ENCODE results near the gene POLE3.

Gene POLE3

GRCh38 chr9:113390192-113390960, 20.1 kb downstream of the POLE3 start:
- TF ChIP-seq EGR1 (IDR thresholded peaks at IDR 0.05) = no peak
- no peak for TF ChIP-seq YY1 (IDR thresholded peaks at IDR 0.05; ENCODE audit: low read depth)
- TF ChIP-seq USF1 (IDR thresholded peaks at IDR 0.05) = no peak
- no peak for TF ChIP-seq TEAD4 (IDR thresholded peaks at IDR 0.05)
- no peak for TF ChIP-seq ZBTB7A (IDR thresholded peaks at IDR 0.05; ENCODE audit: low read depth)
- no peak for TF ChIP-seq TAF1 (IDR thresholded peaks at IDR 0.05; ENCODE audit: low read depth)
- no peak for TF ChIP-seq REST (IDR thresholded peaks at IDR 0.05; ENCODE audit: low read depth)

GRCh38 chr9:113389451-113389850, 21.0 kb downstream of the POLE3 start:
- TF ChIP-seq CEBPB (IDR thresholded peaks at IDR 0.05) (no peak), TAF1 (IDR thresholded peaks at IDR 0.05; ENCODE audit: low read depth) (no peak), NFIC (IDR thresholded peaks at IDR 0.05) (no peak), EP300 (IDR thresholded peaks at IDR 0.05; ENCODE audit: borderline replicate concordance) (no peak), USF1 (IDR thresholded peaks at IDR 0.05) (no peak), MAX (IDR thresholded peaks at IDR 0.05) (no peak), FOXM1 (IDR thresholded peaks at IDR 0.05; ENCODE audit: borderline replicate concordance, low read depth) (no peak), ZBTB7A (IDR thresholded peaks at IDR 0.05; ENCODE audit: low read depth) (no peak), TEAD4 (IDR thresholded peaks at IDR 0.05) (no peak)

GRCh38 chr9:113388833-113389232, 21.6 kb downstream of the POLE3 start:
- no peak for TF ChIP-seq CEBPB (IDR thresholded peaks at IDR 0.05)
- TF ChIP-seq FOXM1 (IDR thresholded peaks at IDR 0.05; ENCODE audit: borderline replicate concordance, low read depth) = no peak
- TF ChIP-seq TEAD4 (IDR thresholded peaks at IDR 0.05) = no peak
- TF ChIP-seq NFIC (IDR thresholded peaks at IDR 0.05) = no peak
- TF ChIP-seq EGR1 (IDR thresholded peaks at IDR 0.05) = no peak
- TF ChIP-seq TAF1 (IDR thresholded peaks at IDR 0.05; ENCODE audit: low read depth) = no peak
- TF ChIP-seq CREB1 (IDR thresholded peaks at IDR 0.05; ENCODE audit: low read depth) = no peak
- no peak for TF ChIP-seq REST (IDR thresholded peaks at IDR 0.05; ENCODE audit: low read depth)
- no peak for TF ChIP-seq EP300 (IDR thresholded peaks at IDR 0.05; ENCODE audit: borderline replicate concordance)
- no peak for TF ChIP-seq ZBTB7A (IDR thresholded peaks at IDR 0.05; ENCODE audit: low read depth)

GRCh38 chr9:113387560-113388230, 22.8 kb downstream of the POLE3 start:
- TF ChIP-seq REST (IDR thresholded peaks at IDR 0.05; ENCODE audit: low read depth) = no peak
- no peak for TF ChIP-seq MAX (IDR thresholded peaks at IDR 0.05)
- no peak for TF ChIP-seq RAD21 (IDR thresholded peaks at IDR 0.05; ENCODE audit: low read depth)
- no peak for TF ChIP-seq USF1 (IDR thresholded peaks at IDR 0.05)
- TF ChIP-seq FOXM1 (IDR thresholded peaks at IDR 0.05; ENCODE audit: borderline replicate concordance, low read depth) = no peak
- TF ChIP-seq EP300 (IDR thresholded peaks at IDR 0.05; ENCODE audit: borderline replicate concordance) = no peak
- TF ChIP-seq TEAD4 (IDR thresholded peaks at IDR 0.05) = no peak
- no peak for TF ChIP-seq CEBPB (IDR thresholded peaks at IDR 0.05)
- TF ChIP-seq CREB1 (IDR thresholded peaks at IDR 0.05; ENCODE audit: low read depth) = no peak
- TF ChIP-seq TAF1 (IDR thresholded peaks at IDR 0.05; ENCODE audit: low read depth) = no peak
- TF ChIP-seq EGR1 (IDR thresholded peaks at IDR 0.05) = no peak
- TF ChIP-seq YY1 (IDR thresholded peaks at IDR 0.05; ENCODE audit: low read depth) = no peak
- no peak for TF ChIP-seq ZBTB7A (IDR thresholded peaks at IDR 0.05; ENCODE audit: low read depth)
- no peak for TF ChIP-seq TCF12 (IDR thresholded peaks at IDR 0.05; ENCODE audit: low read depth)
- no peak for TF ChIP-seq NFIC (IDR thresholded peaks at IDR 0.05)
